Effector memory CD4-positive, alpha-beta T cell (primary cell): ENCODE measurements around the gene CLRN3.

Experiments used
- DNase-seq, 3 donors: peaks; one replicate each; pipeline ENCODE4 v3.0.0-alpha.2; 2020
- H3K27ac ChIP-seq: 2 replicates; pipeline ENCODE4 v1.7.0; 2013; ENCODE audit warnings: mild to moderate bottlenecking, low read length, moderate library complexity; ENCODE audit not compliant: insufficient read depth, poor library complexity, severe bottlenecking
- H3K27me3 ChIP-seq: replicated peaks from 2 replicates; pipeline ENCODE4 v1.7.0; 2013; ENCODE audit warnings: mild to moderate bottlenecking, low read length; ENCODE audit not compliant: insufficient read depth, control insufficient read depth, poor library complexity, severe bottlenecking
- H3K36me3 ChIP-seq: 2 replicates; pipeline ENCODE4 v1.7.0; 2013; ENCODE audit warnings: mild to moderate bottlenecking, low read length, moderate library complexity; ENCODE audit not compliant: control insufficient read depth, insufficient read depth
- H3K4me1 ChIP-seq: 2 replicates; pipeline ENCODE4 v1.7.0; 2013; ENCODE audit warnings: low read length, mild to moderate bottlenecking; ENCODE audit not compliant: control insufficient read depth, insufficient read depth, poor library complexity, severe bottlenecking
- H3K4me3 ChIP-seq: 2 replicates; pipeline ENCODE4 v1.7.0; 2013; ENCODE audit warnings: low read length, low read depth, mild to moderate bottlenecking; ENCODE audit not compliant: insufficient read depth, poor library complexity, severe bottlenecking
- H3K9me3 ChIP-seq: 2 replicates; pipeline ENCODE4 v1.7.0; 2013; ENCODE audit warnings: mild to moderate bottlenecking, low read length, moderate library complexity; ENCODE audit not compliant: control insufficient read depth

The CLRN3 gene

DNA sequence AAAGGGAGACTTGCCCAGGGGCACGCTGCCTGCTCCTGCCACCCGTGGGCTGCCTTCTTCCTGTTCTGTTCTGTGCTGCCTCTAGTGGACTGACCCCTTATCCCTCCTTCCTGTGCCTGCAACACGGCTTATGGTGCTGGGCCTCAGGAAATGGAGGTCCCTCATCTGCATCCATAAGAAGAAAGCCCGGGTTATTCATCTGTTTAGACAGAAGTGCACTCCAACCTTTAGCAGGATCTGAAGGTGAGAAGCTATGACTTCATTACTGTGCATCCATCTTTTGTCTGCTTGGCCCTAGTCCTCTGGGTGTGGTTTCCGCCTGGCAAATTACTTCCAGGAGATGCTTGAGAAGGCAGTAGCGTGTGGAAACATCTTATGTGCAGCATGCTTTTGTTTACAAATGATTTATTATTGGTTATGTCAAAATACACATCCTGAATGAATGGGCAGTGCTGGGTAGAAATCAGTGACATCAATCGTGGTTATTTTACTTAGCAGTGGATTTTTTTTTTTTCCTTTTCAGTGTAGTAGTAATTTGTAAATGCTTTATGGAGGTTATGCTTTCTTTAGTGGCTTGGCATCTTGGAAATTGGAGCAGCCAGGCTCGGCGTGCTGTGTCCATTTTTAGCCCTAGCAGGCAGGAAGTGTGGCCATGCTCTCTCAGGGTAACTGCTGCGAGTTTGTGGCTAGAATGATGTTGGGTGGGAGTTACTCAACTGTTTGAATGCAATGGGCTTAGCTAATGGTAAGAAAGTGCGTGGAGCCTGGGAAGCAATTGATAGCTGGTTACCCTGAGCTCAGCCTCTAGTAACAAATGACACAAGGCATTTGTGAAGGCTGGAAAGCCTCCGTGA is 26.9 kb upstream of the CLRN3 start:
- Histone ChIP-seq H3K4me1 (no peaks in the 10 kb centered on the region), H3K4me3 (no peak overlapping the region), H3K27ac (no peak overlapping the region), H3K36me3 (no peaks in the 10 kb centered on the region), H3K9me3 (no peaks in the 10 kb centered on the region), H3K27me3 (no peaks in the 10 kb centered on the region)
- DNase-seq, result no peak

DNA sequence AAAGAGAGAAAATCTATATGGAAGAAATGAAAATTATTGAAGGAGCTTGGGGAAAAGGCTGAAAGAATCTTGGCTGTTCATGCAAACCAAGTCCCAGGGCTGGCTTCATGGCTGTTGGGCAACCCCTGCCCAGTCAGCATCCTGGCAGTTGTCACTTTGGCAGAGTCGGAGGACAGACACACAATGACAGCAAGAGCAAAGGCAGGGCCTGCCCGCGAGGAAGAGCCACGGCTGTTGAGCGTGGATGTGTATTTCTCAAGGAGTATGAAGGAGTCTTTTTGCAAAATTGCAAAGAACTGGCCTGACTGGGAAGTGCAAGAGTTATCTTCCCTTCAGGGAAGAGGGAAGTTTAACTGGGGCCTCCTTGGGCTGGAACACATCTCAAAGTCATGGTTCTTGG is 25.8 kb upstream of the CLRN3 start:
- Histone ChIP-seq H3K9me3 (no peaks in the 10 kb centered on the region), H3K27me3 (no peaks in the 10 kb centered on the region), H3K4me3 (no peak overlapping the region), H3K4me1 (no peaks in the 10 kb centered on the region), H3K36me3 (no peaks in the 10 kb centered on the region), H3K27ac (no peak overlapping the region)
- no peak for DNase-seq

DNA sequence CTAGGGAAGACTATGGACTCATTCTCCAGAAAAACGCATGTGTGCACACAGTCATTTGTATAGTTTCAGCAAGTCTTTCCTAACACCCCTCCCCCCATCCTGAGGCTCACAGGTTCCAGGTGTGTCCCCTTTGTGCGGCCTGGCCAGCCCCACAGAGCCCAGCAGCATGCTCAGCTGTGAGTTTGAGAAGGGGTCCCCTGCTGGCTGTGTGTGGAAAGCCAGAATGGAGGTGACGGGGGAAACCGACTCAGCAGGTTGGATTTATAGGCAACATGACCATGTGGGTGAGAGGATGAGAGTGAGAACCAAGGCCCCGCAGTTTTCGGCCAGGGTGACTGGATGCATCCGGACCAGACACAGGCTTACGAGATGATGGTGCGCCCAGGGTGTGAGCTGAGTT is 24.1 kb upstream of the CLRN3 start:
- Histone ChIP-seq H3K9me3 (no peaks in the 10 kb centered on the region), H3K27ac (no peak overlapping the region), H3K27me3 (no peaks in the 10 kb centered on the region), H3K4me3 (no peak overlapping the region), H3K36me3 (no peaks in the 10 kb centered on the region), H3K4me1 (no peaks in the 10 kb centered on the region)
- no peak for DNase-seq

DNA sequence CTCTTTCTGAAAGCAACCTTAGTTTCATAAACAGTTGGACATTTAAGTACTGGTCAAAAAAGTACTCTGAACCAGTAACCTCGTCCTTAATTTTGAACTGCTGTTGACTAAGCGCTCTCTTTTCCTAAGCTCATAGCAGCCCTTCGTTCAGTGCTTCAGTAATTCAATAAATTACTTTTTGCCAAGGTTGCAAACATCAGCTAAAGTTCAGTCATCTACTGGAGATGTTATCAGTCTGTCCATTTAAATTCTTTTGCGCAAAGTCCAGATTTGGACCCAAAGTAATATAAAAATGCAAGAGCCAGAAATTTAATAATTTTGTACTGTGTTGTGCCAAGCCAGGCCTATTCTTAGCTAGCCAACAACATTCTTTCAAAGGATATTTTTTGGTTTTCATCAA is 22.6 kb upstream of the CLRN3 start:
- H3K9me3 ChIP-seq, result no peaks in the 10 kb centered on the region

DNA sequence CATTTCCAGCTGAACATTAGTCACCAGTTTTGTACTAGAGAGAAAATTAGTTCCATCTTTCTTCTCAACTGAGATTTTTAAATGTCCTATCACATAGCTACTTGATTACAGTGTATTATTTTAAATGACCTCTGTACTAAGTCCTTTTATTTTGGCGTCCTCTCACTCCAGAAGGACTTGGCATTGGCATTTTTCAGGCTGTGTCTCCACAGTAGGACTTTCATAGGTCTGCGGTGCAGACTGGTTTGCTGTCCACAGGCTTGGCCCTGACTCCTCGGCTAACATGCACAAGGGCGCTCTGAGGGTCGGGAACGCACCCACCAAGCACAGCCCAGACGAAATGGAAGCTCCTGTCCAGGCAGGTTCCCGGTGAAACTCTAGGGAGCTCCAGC is 20.6 kb upstream of the CLRN3 start:
- Histone ChIP-seq H3K4me1 (no peaks in the 10 kb centered on the region), H3K9me3 (no peaks in the 10 kb centered on the region), H3K4me3 (no peak overlapping the region), H3K27me3 (no peaks in the 10 kb centered on the region), H3K36me3 (no peaks in the 10 kb centered on the region), H3K27ac (no peak overlapping the region)
- DNase-seq, result no peak

More for the DNA sequence above, 22.6 kb upstream of the CLRN3 start:
- no peak for DNase-seq
- Histone ChIP-seq H3K4me3 (no peak overlapping the region), H3K27ac (no peak overlapping the region), H3K27me3 (no peaks in the 10 kb centered on the region), H3K4me1 (no peaks in the 10 kb centered on the region), H3K36me3 (no peaks in the 10 kb centered on the region)

DNA sequence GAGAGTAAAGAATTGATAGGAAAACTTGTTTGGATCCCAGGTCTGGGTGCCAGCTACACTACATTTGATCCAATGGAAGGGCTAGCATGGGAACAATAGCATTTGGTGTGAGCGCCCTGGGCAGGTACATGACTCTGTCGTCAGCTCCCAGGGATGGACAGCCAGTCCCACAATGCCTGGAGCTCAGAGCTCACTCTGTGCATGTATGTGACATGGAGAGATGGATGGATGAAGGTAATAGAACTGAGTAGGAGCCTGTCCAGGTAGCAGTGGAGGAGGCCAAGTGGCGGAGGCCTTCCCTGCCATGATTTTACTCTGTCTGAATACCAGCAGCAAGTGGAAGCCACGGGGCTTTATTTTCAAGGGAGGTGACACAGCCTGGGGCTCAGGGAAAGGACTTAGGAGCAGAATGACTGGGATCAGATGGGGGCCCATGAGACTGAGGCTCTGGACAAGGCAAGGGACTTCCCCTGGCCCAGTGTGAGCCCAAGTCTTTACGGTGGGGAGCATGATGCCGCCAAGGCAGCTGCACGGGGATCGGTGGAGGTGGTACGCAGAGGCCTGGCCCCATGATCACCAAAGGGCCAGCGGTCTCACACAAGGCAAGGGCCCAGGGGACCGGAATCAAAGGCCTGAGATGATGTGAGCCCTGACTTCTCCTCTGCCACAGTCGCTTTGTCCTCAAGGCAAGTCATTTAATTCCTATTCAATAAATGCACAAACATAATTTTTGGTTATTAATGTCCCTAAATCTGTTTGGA is 20.0 kb upstream of the CLRN3 start:
- H3K4me3 ChIP-seq, result no peak overlapping the region
- H3K4me1 ChIP-seq, result no peaks in the 10 kb centered on the region
- H3K9me3 ChIP-seq, result no peaks in the 10 kb centered on the region
- H3K27ac ChIP-seq, result no peak overlapping the region
- no peaks in the 10 kb centered on the region for H3K36me3 ChIP-seq
- H3K27me3 ChIP-seq, result peaks cover 4% of the 10 kb centered on the region
- no peak for DNase-seq

DNA sequence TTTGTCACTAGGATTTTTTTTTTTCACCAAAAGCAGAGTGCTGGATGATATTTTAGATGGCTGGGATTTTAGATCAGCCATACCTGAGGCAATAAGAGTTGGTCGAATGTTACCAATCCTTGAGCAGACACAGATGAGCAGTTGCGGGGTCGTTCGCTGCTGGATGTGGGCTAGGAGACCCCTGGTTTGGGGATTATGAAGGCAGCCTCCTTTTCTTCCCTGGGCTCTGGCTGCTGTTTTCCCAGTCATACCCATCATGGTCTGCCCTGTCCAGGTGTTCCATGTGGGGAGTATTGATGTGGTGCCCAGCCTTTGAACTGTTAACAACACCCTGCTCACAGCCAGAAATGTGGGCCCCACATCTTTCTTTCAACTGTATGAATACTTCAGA is 19.1 kb upstream of the CLRN3 start:
- H3K36me3 ChIP-seq, result no peaks in the 10 kb centered on the region
- H3K27ac ChIP-seq, result no peak overlapping the region
- DNase-seq, result no peak
- H3K4me3 ChIP-seq, result no peak overlapping the region
- peaks cover 4% of the 10 kb centered on the region for H3K4me1 ChIP-seq
- H3K9me3 ChIP-seq, result no peaks in the 10 kb centered on the region
- H3K27me3 ChIP-seq, result peaks cover 9% of the 10 kb centered on the region

DNA sequence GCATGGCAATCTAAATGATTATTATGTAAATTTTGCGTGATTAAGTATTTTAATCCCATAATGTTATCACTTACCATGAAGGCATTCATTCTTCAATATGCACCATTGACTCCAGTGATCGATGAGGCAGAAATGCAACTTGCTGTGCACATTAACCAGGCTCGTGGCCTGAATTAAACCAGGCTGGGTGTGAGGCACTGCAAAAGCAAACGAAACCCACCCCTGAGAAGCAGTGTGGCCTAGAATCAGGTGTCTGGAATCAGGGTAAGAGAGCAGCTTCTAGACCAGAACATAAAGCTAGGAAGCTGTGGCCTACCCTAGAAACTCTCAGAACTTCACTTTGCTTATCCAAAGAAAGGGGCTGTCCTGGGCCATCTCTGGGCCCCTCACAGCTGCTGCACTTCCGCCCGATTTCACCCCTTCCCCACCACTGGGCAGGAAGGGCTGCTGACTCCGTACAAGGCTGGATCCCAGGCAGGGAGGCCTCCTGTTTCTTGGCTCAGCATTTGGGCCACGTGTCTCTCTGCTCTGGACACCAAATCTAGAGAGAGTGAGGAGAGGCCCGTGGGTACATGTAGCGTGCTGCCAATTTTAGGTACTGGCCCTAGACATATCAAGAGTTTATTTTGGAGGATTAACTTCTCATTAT is 18.6 kb upstream of the CLRN3 start:
- no peaks in the 10 kb centered on the region for H3K36me3 ChIP-seq
- no peak for DNase-seq

DNA sequence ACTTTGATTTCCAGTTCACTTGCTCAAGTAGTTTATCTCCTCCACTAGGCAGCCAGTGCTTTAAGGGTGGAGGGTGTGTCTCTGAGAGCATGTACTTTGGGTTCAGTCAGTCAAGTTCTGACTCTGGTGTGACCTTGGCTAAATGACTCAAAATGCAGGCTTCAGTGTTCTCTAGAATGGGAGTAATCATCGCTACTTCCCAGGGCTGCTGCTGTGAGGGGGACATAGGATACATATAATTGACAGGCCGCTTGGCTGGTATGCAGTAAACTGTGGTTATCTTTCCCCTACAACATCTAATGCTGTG is 17.7 kb upstream of the CLRN3 start:
- no peak overlapping the region for H3K27ac ChIP-seq
- peaks cover 4% of the 10 kb centered on the region for H3K4me1 ChIP-seq
- H3K36me3 ChIP-seq, result no peaks in the 10 kb centered on the region
- no peak for DNase-seq
- no peak overlapping the region for H3K4me3 ChIP-seq
- H3K9me3 ChIP-seq, result no peaks in the 10 kb centered on the region
- H3K27me3 ChIP-seq, result peaks cover 9% of the 10 kb centered on the region

More for the DNA sequence above, 18.6 kb upstream of the CLRN3 start:
- Histone ChIP-seq H3K9me3 (no peaks in the 10 kb centered on the region), H3K4me3 (no peak overlapping the region), H3K27ac (no peak overlapping the region), H3K4me1 (peaks cover 4% of the 10 kb centered on the region), H3K27me3 (peaks cover 9% of the 10 kb centered on the region)
